H1 (cell line): ENCODE results near the gene SLC22A31.

Experiments
- CEBPB ChIP-seq: IDR thresholded peaks from 2 replicates; pipeline ENCODE4 v1.6.1; 2012; ENCODE audit warnings: low read depth, low read length
- EP300 ChIP-seq, 2 experiments: IDR thresholded peaks; 1 replicate in 1 of 2; 2 replicates in 1 of 2; pipeline ENCODE4 v1.6.1; 2011 to 2012; ENCODE audit warnings: low read depth in 2 of 2, low read length in 2 of 2, mild to moderate bottlenecking in 2 of 2, borderline replicate concordance in 1 of 2, inconsistent platforms in 1 of 2, moderate library complexity in 1 of 2
- EZH2 ChIP-seq: fragments of 200-600 bp; sonication (generic); IDR thresholded peaks from 2 replicates; pipeline ENCODE4 v1.7.1; 2012; ENCODE audit warnings: low read depth, mild to moderate bottlenecking, moderate library complexity, low read length, inconsistent platforms; ENCODE audit not compliant: severe bottlenecking
- HDAC2 ChIP-seq, 2 experiments: fragments of 300-600 bp in 1 of 2; sonication (generic) in 1 of 2; IDR thresholded peaks; 2 replicates each; pipeline ENCODE4 v1.6.1; 2011 to 2012; ENCODE audit warnings: low read depth in 2 of 2, low read length in 2 of 2, mild to moderate bottlenecking in 2 of 2, moderate library complexity in 2 of 2, borderline replicate concordance in 1 of 2, inconsistent platforms in 1 of 2
- POLR2A ChIP-seq, 2 experiments: IDR thresholded peaks; 1 replicate in 1 of 2; 2 replicates in 1 of 2; pipeline ENCODE4 v1.6.1; 2011; ENCODE audit warnings: low read depth in 2 of 2, low read length in 2 of 2, mild to moderate bottlenecking in 2 of 2; ENCODE audit errors: control extremely low read depth in 1 of 2
- RAD21 ChIP-seq, 2 experiments: IDR thresholded peaks in 1 of 2; conservative IDR thresholded peaks in 1 of 2; 2 replicates each; pipeline ENCODE4 v1.6.1; 2011; ENCODE audit warnings: low read depth in 2 of 2, low read length in 2 of 2, improper control_type of control experiment in 1 of 2, inconsistent platforms in 1 of 2, mild to moderate bottlenecking in 1 of 2, moderate library complexity in 1 of 2
- RFX5 ChIP-seq: IDR thresholded peaks from 2 replicates; pipeline ENCODE4 v1.6.1; 2011; ENCODE audit warnings: low read depth, low read length, improper control_type of control experiment, borderline replicate concordance
- SP1 ChIP-seq: IDR thresholded peaks from 2 replicates; pipeline ENCODE4 v1.6.1; 2011; ENCODE audit warnings: low read depth, low read length
- USF2 ChIP-seq: IDR thresholded peaks from 2 replicates; pipeline ENCODE4 v1.6.1; 2011; ENCODE audit warnings: low read length, improper control_type of control experiment
- YY1 ChIP-seq: IDR thresholded peaks from 2 replicates; pipeline ENCODE4 v1.6.1; 2011; ENCODE audit warnings: low read depth, mild to moderate bottlenecking, low read length
- TF ChIP-seq, protein P1 (sequence below), 3 experiments: IDR thresholded peaks; 1 replicate in 2 of 3; 2 replicates in 1 of 3; pipeline versions ENCODE4 v1.5.1 to v1.6.1; 2011; ENCODE audit warnings: low read length in 3 of 3, mild to moderate bottlenecking in 3 of 3, inconsistent platforms in 2 of 3, low read depth in 1 of 3, moderate library complexity in 1 of 3; ENCODE audit not compliant: insufficient read depth in 1 of 3; ENCODE audit errors: control extremely low read depth in 1 of 3

DNA sequence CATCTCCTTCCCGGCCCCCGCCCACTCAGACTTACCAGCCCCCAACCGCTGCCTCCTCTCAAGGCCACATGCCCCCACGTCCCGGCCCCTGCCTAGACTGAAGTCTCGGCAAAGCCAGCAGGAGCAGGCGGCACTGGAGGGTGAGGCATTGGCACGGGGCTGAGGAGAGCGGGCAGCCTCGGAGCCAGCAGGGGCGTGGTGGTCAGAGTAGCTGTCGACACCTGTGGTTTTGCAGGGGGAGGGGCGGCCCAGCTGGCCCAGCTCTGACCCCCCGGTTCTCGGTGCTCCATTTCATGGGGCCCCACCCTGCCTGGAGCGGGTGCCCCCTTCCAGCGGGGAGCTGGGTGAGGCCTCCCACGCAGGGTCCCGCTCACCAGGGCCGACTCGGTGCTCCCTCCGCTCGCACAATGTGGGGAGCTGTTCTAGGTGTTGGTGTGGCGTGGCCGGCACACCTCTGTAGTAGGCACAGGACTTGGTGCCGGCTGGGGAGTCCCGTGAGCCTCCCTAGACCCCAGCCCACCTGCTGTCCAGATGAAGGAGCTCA, 24.1 kb downstream of the SLC22A31 start:
- no peak for TF ChIP-seq RAD21 (IDR thresholded peaks at IDR 0.05 in 1 of 2, conservative IDR thresholded peaks at IDR 0.05 in 1 of 2; ENCODE audit: low read depth in 2 of 2, low read length in 2 of 2)
- TF ChIP-seq, protein P1, sequence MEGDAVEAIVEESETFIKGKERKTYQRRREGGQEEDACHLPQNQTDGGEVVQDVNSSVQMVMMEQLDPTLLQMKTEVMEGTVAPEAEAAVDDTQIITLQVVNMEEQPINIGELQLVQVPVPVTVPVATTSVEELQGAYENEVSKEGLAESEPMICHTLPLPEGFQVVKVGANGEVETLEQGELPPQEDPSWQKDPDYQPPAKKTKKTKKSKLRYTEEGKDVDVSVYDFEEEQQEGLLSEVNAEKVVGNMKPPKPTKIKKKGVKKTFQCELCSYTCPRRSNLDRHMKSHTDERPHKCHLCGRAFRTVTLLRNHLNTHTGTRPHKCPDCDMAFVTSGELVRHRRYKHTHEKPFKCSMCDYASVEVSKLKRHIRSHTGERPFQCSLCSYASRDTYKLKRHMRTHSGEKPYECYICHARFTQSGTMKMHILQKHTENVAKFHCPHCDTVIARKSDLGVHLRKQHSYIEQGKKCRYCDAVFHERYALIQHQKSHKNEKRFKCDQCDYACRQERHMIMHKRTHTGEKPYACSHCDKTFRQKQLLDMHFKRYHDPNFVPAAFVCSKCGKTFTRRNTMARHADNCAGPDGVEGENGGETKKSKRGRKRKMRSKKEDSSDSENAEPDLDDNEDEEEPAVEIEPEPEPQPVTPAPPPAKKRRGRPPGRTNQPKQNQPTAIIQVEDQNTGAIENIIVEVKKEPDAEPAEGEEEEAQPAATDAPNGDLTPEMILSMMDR (IDR thresholded peaks at IDR 0.05; ENCODE audit: control extremely low read depth in 1 of 3, insufficient read depth in 1 of 3, low read depth in 1 of 3, low read length in 3 of 3): no peak
- TF ChIP-seq USF2: no peak
- no peak for TF ChIP-seq SP1
- no peak for TF ChIP-seq EP300 (IDR thresholded peaks at IDR 0.05; ENCODE audit: borderline replicate concordance in 1 of 2, low read depth in 2 of 2, low read length in 2 of 2)
- no peak for TF ChIP-seq EZH2
- no peak for TF ChIP-seq RFX5
- no peak for TF ChIP-seq YY1
- TF ChIP-seq POLR2A (IDR thresholded peaks at IDR 0.05; ENCODE audit: control extremely low read depth in 1 of 2, low read depth in 2 of 2, low read length in 2 of 2): no peak
- no peak for TF ChIP-seq CEBPB
- TF ChIP-seq HDAC2 (IDR thresholded peaks at IDR 0.05; ENCODE audit: borderline replicate concordance in 1 of 2, low read depth in 2 of 2, low read length in 2 of 2): no peak
